Endometrium (tissue), 2 donors: ENCODE results near the gene RAD51B.
A peak's percentile ranks its signal among the peaks of the same experiment; 100 is the strongest.

Source experiments
- FAIRE-seq: peaks from 2 replicates; lab custom pipeline; 2012; peaks lifted over from hg19 to GRCh38; lab: Jason Lieb, UNC
- donor health status: control.
- donor health status: control.

Gene RAD51B

GRCh38 chr14:67900231-67900630 lies 80.7 kb downstream of the RAD51B start:
- peak; percentile 86 for FAIRE-seq

- peak; percentile 76 for FAIRE-seq
Observed at GRCh38 chr14:67908052-67908754, 88.6 kb downstream of the RAD51B start.

GRCh38 chr14:67911562-67911961 lies 92.0 kb downstream of the RAD51B start:
- no peak for FAIRE-seq

- FAIRE-seq, result no peak
Observed at GRCh38 chr14:67916430-67916829, 96.9 kb downstream of the RAD51B start.

- FAIRE-seq, result no peak
Observed at GRCh38 chr14:67917006-67917405, 97.4 kb downstream of the RAD51B start.

GRCh38 chr14:67918838-67919237 lies 99.3 kb downstream of the RAD51B start:
- no peak for FAIRE-seq

GRCh38 chr14:67919259-67920032 lies 99.9 kb downstream of the RAD51B start:
- FAIRE-seq, result no peak

GRCh38 chr14:67926821-67927220 lies 107.2 kb downstream of the RAD51B start:
- no peak for FAIRE-seq

GRCh38 chr14:67927244-67927643 lies 107.7 kb downstream of the RAD51B start:
- no peak for FAIRE-seq

GRCh38 chr14:67928375-67928774 lies 108.8 kb downstream of the RAD51B start:
- no peak for FAIRE-seq

- FAIRE-seq, result no peak
Observed at GRCh38 chr14:67932708-67933246, 113.2 kb downstream of the RAD51B start.

GRCh38 chr14:67933266-67933665 lies 113.7 kb downstream of the RAD51B start:
- no peak for FAIRE-seq

GRCh38 chr14:67934087-67934486 lies 114.5 kb downstream of the RAD51B start:
- FAIRE-seq, result peak; percentile 98

GRCh38 chr14:67934862-67935261 lies 115.3 kb downstream of the RAD51B start:
- peak; percentile 57 for FAIRE-seq

- FAIRE-seq, result no peak
Observed at GRCh38 chr14:67935371-67935770, 115.8 kb downstream of the RAD51B start.

GRCh38 chr14:67938071-67938470 lies 118.5 kb downstream of the RAD51B start:
- no peak for FAIRE-seq

GRCh38 chr14:67940486-67941455 lies 121.2 kb downstream of the RAD51B start:
- peak; percentile 99 for FAIRE-seq

- peak; percentile 51 for FAIRE-seq
Observed at GRCh38 chr14:67941456-67942018, 122.0 kb downstream of the RAD51B start.

- FAIRE-seq, result peak; percentile 61
Observed at GRCh38 chr14:67942080-67942710, 122.6 kb downstream of the RAD51B start.

GRCh38 chr14:67943947-67944346 lies 124.4 kb downstream of the RAD51B start:
- FAIRE-seq, result peak; percentile 96

GRCh38 chr14:67944605-67945004 lies 125.0 kb downstream of the RAD51B start:
- no peak for FAIRE-seq
